ENCODE results near the gene USP46.

USP46 gene

GRCh38 chr4:52651996-52652672 lies 7.0 kb downstream of the USP46 start:
- DNase-seq, result no peak

GRCh38 chr4:52648836-52649235 lies 10.3 kb downstream of the USP46 start:
- DNase-seq, result no peak

GRCh38 chr4:52646741-52647140 lies 12.4 kb downstream of the USP46 start:
- DNase-seq, result no peak

- no peak for DNase-seq
Observed at GRCh38 chr4:52646096-52646495, 13.0 kb downstream of the USP46 start.

GRCh38 chr4:52645300-52645699 lies 13.8 kb downstream of the USP46 start:
- DNase-seq, result no peak

GRCh38 chr4:52643785-52644244 lies 15.3 kb downstream of the USP46 start:
- no peak for DNase-seq

GRCh38 chr4:52643190-52643589 lies 15.9 kb downstream of the USP46 start:
- no peak for DNase-seq

- no peak for DNase-seq
Observed at GRCh38 chr4:52641854-52642563, 17.1 kb downstream of the USP46 start.

- no peak for DNase-seq
Observed at GRCh38 chr4:52640808-52641565, 18.1 kb downstream of the USP46 start.

- no peak for DNase-seq
Observed at GRCh38 chr4:52638717-52639116, 20.4 kb downstream of the USP46 start.

GRCh38 chr4:52637116-52637515 lies 22.0 kb downstream of the USP46 start:
- DNase-seq, result no peak

- DNase-seq, result no peak
Observed at GRCh38 chr4:52635560-52635959, 23.5 kb downstream of the USP46 start.

GRCh38 chr4:52635130-52635529 lies 24.0 kb downstream of the USP46 start:
- DNase-seq, result no peak

GRCh38 chr4:52633846-52634245 lies 25.3 kb downstream of the USP46 start:
- DNase-seq, result no peak

- DNase-seq, result no peak
Observed at GRCh38 chr4:52628974-52629373, 30.1 kb downstream of the USP46 start.

- no peak for DNase-seq
Observed at GRCh38 chr4:52628543-52628942, 30.6 kb downstream of the USP46 start.

- no peak for DNase-seq
Observed at GRCh38 chr4:52627876-52628275, 31.2 kb downstream of the USP46 start.

- no peak for DNase-seq
Observed at GRCh38 chr4:52625216-52625615, 33.9 kb downstream of the USP46 start.

- no peak for DNase-seq
Observed at GRCh38 chr4:52622564-52622963, 36.5 kb downstream of the USP46 start.

GRCh38 chr4:52621567-52621966 lies 37.5 kb downstream of the USP46 start:
- no peak for DNase-seq

GRCh38 chr4:52619591-52619931 lies 39.5 kb downstream of the USP46 start:
- no peak for DNase-seq

- DNase-seq, result no peak
Observed at GRCh38 chr4:52618795-52619590, 40.1 kb downstream of the USP46 start.

Data from CD4-positive, alpha-beta T cell treated with Interferon alpha-2 for 1 hour (primary cell).